ENCODE measurements around the gene RAB11FIP4.
A peak's percentile ranks its signal among the peaks of the same experiment; 100 is the strongest.

The RAB11FIP4 gene

DNA sequence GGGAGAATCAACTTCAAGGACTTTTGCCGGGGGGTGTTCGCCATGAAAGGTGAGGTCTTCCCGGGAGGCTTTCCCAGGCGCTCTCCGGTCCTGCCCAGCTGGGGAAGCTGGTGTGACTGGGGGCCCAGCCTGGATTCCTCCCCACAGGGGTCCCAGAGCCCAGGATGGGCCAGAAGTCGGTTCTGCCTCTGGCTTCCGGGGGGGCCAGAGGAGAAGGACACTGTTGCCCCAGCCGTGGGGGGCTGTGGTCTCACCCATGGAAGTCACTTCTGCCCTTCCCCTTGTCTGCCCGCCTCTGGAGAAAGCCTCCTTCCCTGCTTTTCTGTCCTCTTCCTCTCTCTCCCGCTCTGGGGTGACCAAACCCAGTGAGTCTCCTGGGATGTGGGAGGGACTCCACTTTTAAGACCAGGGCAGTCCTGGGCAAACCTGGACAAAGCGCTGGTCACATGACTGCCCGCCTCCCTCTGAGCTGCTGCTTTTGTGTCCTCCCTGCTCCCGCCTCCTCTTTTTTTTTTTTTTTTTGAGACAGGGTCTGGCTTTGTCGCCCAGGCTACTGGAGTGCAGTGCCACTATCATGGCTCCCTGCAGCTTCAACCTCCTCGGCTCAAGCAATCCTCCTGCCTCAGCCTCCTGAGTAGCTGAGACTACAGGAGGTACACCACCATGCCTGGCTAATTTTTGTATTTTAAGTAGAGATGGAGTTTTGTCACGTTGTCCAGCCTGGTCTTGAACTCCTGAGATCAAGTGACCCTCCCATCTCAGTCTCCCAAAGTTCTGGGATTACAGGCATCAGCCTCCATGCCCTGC is 40.6 kb downstream of the RAB11FIP4 start:
- no peak for DNase-seq (ENCODE audit: low read depth in 2 of 2)

DNA sequence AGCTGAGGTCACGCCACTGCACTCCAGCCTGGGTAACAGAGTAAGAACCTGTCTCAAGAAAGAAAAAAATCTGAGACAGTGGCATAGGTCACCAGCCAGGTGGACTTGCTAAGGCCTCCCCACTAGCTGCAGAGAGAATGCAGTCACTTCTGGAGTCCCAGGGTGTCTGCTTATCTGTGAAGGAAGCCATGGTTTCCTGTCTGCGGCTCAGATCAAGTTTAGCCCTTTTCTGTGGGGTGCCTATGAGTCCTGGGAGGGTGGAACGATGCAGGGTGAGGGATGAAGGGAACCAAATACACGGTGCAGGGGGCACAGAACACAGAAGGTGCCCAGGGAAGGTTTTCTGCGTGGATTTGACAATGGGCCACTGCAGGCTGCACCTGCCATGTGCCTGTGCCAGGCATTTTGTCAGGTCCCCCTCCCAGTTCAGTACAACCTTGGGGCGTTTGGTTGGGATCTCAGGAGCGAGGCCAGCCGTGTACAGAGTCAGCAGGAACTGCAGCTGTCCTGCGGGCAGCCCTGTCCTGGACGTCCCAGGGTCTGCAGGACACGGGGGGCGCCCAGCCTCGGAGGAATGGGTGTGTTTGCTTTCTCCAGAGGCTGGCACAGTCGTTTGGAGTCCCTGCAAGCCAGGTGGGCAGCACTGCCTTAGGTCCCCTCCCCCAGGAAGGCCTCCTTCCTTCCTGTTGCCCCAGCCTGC is 41.8 kb downstream of the RAB11FIP4 start:
- no peak for DNase-seq (ENCODE audit: low read depth in 2 of 2)

DNA sequence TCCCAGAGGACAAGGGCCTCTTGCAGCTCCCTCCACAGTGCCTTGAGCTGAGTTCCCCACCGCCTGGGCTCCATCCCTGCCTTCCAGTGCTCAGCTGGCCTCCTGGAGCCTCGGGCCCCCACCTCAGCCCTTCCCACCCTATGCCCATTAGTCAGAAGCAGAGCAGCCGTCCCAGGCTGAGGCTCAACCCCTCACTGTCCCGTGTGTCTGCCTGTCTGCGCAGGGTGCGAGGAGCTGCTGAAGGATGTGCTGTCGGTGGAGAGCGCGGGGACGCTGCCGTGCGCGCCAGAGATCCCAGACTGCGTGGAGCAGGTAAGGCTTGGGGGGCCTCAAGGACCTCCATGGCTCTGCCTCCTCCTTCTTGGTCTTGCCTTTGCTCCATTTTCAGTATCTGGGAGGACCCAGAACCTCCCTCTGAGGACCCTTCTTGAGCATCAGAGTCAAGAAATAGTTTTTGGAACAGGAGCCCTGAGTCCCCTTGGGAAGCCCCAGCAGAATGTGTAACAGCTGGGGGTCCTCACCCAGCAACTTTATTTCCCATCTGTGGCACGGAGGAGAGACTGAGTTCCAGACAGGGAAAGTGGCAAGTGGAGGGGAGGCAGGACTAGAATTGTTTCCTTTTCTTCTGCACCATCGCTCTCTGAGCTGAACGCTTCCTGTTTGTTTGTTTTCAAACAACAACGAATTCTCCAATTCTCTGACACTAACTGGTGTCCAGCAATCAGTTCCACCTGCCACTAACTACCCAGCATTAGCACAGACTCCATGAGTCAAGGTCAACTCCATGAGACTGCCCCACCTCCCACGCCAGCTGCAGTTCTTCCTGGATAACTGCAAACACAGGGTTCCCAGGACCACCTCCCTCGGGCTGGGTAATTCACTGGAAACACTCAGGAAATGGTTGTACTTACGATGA is 42.6 kb downstream of the RAB11FIP4 start:
- DNase-seq (ENCODE audit: low read depth in 2 of 2): no peak

DNA sequence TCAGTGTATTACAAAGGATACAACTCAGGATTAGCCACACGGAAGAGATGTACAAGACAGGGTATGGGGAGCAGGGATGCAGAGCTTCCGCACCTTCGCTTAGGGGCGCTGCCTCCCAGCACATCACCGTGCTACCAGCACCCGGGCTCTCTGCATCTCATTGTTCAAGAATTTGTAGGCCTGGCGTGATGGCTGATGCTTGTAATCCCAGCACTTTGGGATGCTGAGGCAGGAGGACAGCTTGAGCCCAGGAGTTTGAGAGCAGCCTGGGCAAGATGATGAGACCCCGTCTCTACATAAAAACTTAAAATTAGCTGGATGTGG is 43.2 kb downstream of the RAB11FIP4 start:
- DNase-seq (ENCODE audit: low read depth in 2 of 2): no peak

DNA sequence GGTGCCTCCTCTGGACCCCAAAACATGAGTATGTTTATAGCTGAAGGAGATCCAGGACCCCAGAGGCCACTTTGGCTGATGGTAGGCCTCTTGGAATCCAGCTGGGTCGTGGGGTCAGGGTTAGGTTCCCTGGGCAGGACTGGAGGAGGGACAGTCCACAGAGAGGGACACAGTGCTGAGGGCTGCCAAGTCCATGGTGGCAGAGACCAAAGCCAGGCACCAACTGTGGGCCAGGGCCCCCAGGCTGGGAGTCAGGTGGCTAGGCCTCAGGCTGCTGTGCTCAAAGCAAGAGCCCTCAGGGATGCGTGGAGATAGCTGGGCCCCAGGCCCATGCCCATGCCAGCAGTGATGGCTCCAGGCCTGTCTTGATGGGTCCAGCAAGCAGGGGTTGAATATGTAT is 44.1 kb downstream of the RAB11FIP4 start:
- no peak for DNase-seq (ENCODE audit: low read depth in 2 of 2)

DNA sequence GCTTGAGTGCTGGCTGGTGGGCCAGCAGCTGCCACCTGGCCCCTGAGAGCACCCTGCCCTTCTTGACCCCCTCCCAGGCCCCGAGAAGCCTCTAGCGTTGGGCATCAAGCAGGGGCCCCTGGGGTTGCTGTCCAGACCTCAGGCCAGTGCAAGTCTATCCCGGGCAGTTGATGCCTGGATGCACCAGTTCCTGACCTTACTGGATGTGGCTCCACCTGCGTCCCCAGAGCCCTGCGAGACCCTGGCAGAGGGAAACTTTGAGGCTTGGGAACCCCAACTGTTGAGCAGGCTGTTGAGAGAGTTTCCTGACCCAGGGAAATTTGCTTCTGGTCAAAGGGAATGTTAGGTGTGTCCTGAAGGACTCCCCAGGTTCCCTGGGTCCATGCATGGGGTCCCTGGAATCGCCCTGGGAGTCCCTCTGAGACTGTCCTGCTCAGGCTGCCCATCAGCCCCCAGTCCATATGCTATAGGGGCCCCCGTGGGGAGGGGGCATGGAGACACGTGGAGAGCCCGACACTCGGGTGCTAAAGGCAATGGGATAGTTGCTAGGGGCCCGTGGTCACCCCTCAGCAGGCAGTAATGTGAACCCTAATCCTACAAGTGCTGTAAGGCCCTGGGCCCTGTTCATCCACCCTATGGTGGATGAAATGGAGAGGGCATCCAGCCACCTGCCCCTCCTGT is 46.4 kb downstream of the RAB11FIP4 start:
- no peak for DNase-seq (ENCODE audit: low read depth in 2 of 2)

DNA sequence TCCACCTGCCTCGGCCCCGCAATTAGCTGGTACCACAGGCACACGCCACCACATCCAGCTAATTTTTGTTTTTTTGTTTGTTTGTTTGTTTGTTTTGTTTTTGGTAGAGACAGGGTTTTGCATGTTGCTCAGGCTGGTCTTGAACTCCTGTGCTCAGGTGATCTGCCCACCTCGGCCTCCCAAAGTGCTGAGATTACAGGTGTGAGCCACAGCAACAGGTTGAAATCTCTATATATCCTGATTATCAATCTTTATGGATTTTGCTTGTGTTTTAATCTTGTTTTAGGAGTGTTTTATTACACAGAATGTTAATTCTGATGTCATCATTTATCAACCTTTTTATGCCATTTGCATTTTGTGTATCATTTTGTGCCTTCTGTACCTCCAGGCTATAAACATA is 48.2 kb downstream of the RAB11FIP4 start:
- DNase-seq (ENCODE audit: low read depth in 2 of 2): no peak

DNA sequence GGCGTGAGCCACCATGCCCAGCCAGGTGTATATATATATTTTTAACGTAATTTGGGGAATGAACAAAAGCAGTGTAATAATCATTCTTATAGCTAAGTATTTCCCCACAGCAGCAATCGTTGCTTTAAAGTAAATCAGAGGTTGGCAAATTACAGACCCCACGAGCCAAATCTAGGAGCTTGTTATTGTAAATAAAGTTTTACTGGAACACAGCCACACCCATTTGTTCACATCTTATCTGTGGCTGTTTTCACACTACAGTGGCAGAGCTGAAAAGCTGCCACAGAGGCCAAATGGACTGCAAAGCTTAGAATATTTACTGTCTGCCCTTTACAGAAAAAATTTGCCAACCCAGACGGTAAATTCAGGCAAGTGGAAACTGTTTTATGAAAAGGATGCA is 50.8 kb downstream of the RAB11FIP4 start:
- DNase-seq (ENCODE audit: low read depth in 2 of 2): no peak

DNA sequence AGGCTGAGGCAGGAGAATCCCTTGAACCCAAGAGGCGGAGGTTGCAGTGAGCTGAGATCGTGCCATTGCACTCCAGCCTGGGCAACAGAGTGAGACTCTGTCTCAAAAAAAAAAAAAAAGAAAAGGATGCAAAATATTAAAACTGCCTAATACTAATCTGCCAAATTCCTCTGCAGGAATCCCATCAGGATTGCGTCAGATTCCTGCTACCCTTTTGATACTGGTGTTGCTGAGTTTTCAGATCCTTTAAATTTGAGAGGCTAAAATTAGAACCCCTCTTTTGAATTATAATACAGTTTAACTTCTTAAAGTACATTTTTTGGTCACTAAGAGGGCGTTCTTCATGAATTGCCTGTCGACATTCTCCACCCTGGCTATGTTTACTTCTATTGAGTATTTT is 51.4 kb downstream of the RAB11FIP4 start:
- peak in 1 of 2 experiments; percentile 3 for DNase-seq (ENCODE audit: low read depth in 2 of 2)

DNA sequence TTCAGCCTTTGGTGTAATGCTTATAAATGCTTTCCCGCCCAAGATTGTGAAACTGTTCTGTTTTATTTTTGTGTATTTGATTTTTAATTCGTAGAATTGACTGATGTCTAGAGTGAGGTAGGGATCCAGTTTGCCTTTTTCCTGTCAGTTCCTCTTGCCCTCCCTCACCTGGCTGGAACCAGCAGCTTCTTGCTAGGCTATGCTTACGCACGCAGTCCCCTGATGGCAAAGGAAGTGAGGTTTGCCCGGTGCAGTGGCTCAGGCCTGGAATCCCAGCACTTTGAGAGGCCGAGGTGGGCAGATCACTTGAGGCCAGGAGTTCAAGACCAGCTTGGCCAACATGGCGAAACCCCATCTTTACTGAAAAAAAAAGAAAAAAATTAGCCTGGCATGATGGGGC is 51.9 kb downstream of the RAB11FIP4 start:
- no peak for DNase-seq (ENCODE audit: low read depth in 2 of 2)

DNA sequence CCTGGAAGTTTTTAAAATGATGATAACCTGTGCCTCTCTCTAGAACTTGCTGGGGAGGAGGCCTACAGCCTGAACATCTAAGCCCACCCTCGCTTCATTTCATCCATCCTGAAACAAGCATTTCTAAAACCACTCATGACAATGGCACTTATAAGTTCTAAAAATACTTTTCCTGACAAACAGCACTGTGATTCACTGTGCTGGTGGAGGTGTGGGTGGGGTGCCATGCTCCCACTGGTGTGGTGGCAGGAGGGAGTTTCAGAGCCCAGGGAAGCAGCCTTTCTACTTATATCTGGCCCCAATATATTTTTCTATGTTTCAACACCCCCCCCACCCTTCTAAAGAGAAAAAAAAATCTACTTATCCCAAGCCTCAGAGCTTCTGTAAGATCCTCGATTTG is 52.6 kb downstream of the RAB11FIP4 start:
- DNase-seq (ENCODE audit: low read depth in 2 of 2): no peak

DNA sequence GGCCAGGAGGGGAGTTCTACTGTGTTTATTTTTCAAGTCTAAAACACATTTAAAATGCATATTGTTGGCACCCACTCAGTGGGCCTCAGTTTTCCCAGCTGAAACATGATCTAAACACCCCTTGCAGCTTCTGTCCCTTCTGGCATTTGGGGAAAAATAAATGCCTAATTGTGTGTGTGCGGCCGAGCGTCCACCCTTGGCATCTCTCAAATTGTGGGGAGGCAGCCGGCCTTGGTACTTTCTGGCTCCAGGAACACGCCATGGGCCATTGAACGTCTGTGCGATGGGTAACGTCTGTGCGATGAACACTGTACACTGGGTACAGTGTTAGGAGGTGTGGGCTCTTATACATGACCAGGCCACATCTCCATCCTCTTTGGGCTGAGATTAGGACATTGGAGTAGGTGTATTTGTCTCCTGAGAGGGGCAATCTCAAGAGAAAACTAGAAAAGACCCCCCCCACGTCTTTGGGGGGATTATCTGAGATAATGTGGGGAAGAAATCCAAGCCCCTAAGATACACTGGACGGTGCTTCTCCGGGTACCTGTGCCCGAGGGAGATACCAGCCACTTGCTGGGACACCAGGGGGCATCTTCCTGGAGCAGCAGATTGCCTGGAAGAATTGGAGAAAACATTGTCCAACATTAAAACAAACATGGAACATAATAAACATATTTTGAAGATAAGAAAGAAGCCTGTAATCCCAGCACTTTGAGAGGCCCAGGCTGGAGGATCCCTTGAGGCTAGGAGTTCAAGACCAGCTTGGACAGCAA is 54.9 kb downstream of the RAB11FIP4 start:
- DNase-seq (ENCODE audit: low read depth in 2 of 2): no peak

DNA sequence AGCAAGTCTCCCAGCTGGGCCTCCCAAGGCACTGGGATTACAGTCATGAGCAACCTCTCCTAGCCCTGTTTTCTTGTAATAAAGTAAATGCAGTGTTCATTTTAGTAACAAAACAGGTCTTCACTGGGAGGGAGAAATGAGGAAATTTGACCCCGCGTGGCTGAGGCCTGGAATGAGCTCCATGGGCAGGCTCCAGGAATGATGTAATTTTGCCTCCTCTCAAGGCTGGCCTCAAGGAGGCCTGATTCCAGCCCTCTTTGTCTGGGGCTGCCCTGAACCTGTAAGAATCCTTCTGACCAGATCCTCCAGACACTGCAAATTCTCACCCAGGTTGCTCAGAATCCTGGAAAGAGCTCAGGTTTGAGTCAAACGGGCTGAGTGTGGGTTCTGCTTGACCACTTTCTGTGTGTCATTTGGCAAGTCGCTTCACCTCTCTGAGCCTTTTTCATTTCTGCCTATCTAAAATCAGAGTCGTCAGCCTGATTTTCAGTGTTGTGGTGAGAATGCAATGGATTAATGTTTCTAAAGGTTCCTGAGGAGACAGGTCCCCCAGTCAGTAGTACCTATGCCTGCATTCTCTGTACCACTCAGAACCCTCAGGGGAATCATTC is 57.1 kb downstream of the RAB11FIP4 start:
- peak; percentile 3 to 5 for DNase-seq (ENCODE audit: low read depth in 2 of 2)

DNA sequence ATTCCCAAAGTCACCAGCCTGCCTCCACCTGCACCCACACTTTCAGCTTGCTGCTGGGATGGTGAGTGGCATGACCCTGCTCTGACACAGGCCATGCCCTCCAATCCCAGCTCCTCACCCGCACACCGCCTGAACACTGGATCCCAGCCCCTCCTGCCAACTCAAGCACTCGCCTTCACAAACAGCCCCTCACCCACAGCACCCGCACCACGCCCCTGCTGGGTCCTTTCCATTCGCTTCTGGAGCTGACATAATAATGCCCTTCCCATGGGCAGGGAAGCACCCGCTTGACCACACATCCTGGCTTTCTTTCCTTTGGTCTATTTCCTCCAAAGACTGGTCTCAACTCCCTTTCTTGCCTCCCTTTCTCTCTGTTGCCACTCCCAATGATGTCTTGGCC is 57.6 kb downstream of the RAB11FIP4 start:
- DNase-seq (ENCODE audit: low read depth in 2 of 2): no peak

DNA sequence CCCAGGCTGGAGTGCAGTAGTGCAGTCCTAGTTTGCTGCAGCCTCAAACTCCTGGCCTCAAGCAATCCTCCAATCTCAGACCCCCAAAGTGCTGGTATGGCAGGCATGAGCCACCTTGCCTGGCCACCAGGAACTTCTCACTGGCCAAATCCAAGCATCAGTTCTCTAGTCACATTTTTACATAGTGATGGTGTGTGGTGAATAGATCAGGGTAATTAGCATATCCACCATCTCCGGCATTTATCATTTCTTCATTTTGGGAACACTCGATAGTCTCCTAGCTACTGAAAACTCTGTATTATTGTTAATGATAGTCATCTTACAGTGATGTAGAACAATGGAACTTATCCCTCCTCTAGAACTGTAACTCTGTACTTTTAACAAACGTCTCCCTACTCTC is 58.3 kb downstream of the RAB11FIP4 start:
- no peak for DNase-seq (ENCODE audit: low read depth in 2 of 2)

DNA sequence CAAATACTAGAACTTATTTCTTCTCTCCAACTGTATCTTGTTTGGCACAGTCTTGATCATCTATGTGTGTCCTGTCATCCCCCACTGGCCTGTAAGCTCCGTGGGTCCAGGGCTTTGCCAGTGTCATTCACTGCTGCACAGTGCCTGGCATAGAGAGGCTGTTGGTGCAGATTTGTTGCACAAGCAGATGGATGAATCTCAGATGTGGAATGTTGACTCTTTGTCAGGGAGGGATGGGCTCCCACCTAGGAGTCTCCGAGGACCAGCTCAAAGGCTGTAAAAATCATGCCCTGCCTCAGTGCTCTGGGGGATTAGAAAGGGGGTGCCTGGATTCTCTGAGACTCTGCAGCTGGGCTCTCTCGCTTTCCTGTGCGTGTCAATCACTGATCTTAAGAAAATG is 60.6 kb downstream of the RAB11FIP4 start:
- DNase-seq (ENCODE audit: low read depth in 2 of 2): no peak

DNA sequence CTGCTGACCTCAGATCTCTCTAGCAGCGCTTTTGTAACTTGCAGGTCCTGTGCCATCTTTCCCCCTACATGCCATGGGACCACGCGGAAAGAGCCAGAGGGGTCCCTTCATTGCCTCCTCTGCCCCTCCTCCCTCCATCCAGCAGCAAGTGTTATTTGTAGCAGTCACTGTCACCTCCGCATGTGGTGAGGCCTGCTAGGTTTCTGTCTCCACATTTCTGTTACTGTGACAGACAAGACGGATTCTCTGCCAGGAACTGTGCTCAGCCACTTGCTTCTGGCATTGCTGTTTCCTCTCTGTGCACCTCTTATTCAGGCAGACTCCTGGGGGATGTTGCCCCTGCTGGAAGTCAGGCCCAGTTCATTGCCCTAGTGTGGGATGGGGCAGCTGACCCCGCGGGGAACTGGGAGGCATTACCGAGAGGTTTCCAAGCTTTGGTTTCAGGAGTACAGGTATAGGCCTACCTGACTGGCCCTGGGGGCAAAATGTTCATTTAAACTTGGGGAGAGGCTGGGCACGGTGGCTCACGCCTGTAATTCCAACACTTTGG is 61.2 kb downstream of the RAB11FIP4 start:
- no peak for DNase-seq (ENCODE audit: low read depth in 2 of 2)

DNA sequence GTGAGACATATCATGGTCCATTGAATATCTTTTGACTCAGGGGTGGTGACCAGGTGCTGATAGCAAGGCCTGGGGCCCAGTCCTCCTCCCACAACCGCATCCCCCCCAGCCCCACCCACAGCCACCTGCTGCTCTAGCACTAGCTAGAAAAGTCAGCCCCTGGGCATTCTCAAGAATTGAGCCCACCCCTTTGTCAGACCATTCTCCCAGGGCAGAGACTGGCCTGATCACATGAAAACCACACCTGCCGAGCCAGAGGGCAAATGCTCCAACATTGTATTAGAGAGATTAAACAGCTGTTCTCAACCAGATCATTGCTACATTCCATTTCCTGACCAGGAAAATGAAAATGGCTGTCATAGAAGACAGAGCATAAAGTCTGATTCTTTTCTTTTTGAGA is 62.4 kb downstream of the RAB11FIP4 start:
- DNase-seq (ENCODE audit: low read depth in 2 of 2): no peak

DNA sequence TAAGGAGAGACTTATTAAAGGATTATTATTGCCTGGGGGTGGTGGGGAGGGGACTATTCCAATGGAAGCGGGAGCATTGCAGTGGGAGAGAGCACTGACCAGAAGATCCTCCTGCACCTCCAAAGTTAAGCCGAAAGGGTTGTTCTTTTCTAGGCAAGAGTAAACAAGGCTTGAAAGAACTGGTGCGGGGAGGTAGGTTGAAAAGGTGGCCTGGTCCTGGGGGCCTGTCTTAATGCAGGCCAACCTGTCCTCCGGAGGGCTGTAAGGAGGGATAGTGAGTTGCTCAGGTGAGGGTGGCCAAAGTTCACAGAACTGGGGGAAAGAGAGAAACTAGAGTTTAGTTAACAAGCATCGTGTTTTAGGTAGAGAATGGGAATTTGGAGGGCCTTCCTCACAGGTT is 65.3 kb downstream of the RAB11FIP4 start:
- no peak for DNase-seq (ENCODE audit: low read depth in 2 of 2)

All from fibroblast of skin of left quadriceps (primary cell).